Lung (tissue), 12 donors: ENCODE measurements around the gene TAGLN. TPM values are rescaled to one million over a fixed set of nuclear protein-coding genes. Genes with fewer than 3 reads are reported as not detected.

Source experiments
- ATAC-seq: fragments of 200-7000 bp; cut with Tn5 transposase; one replicate; pipeline ENCODE4 v1.9.1; 2020; ENCODE audit warnings: moderate number of reproducible peaks; ENCODE audit not compliant: insufficient read depth, low FRiP score
- DNase-seq, 3 donors: peaks; one replicate each; pipeline ENCODE4 v3.0.0-alpha.2; 2013 to 2017
- H3K27ac ChIP-seq, 2 donors: one replicate each; pipeline ENCODE4 v1.5.1; 2013; ENCODE audit warnings: mild to moderate bottlenecking in 2 of 2, moderate library complexity in 2 of 2, control low read depth in 1 of 2, inconsistent platforms in 1 of 2, low read depth in 1 of 2, low read length in 1 of 2
- H3K27me3 ChIP-seq, 3 donors: one replicate each; pipeline ENCODE4 v1.5.1; 2013; ENCODE audit warnings: low read length in 2 of 3; ENCODE audit not compliant: control insufficient read depth in 3 of 3, insufficient read depth in 3 of 3
- H3K36me3 ChIP-seq, 4 donors: one replicate each; pipeline ENCODE4 v1.5.1; 2013; ENCODE audit warnings: low read length in 4 of 4, mild to moderate bottlenecking in 1 of 4, moderate library complexity in 1 of 4; ENCODE audit not compliant: control insufficient read depth in 4 of 4, insufficient read depth in 4 of 4
- H3K4me1 ChIP-seq, 5 donors: one replicate each; pipeline ENCODE4 v1.5.1; 2013; ENCODE audit warnings: low read length in 5 of 5, mild to moderate bottlenecking in 2 of 5, moderate library complexity in 1 of 5; ENCODE audit not compliant: control insufficient read depth in 5 of 5, insufficient read depth in 5 of 5
- H3K4me3 ChIP-seq: one replicate; pipeline ENCODE4 v1.5.1; 2013; ENCODE audit warnings: mild to moderate bottlenecking, control low read depth, moderate library complexity
- H3K9ac ChIP-seq, 2 donors: one replicate each; pipeline ENCODE4 v1.5.1; 2013; ENCODE audit warnings: low read length in 2 of 2, control low read depth in 1 of 2; ENCODE audit not compliant: insufficient read depth in 1 of 2
- H3K9me3 ChIP-seq, 4 donors: one replicate each; pipeline ENCODE4 v1.5.1; 2013; ENCODE audit warnings: low read length in 3 of 4, mild to moderate bottlenecking in 1 of 4, moderate library complexity in 1 of 4; ENCODE audit not compliant: control insufficient read depth in 4 of 4, insufficient read depth in 3 of 4
- WGBS, 2 donors: extraction: QIAGEN DNeasy Blood & Tissue Kit; methylation state at CpG; one replicate each; pipeline ENCODE4 v1.1.7; 2013; 5-methylcytosine and 5-hydroxymethylcytosine counted together
- polyA plus RNA-seq, 2 donors: library from polyadenylated mRNA; stranded (reverse); fragments of 200-250 nt; gene quantifications; one replicate each; pipeline ENCODE4 v1.2.1, GENCODE V29; 2013
- total RNA-seq, 2 donors: library from RNA; depleted of rRNA in 1 of 2; stranded (reverse); fragments of >200 nt in 1 of 2; gene quantifications; one replicate each; pipeline ENCODE4 v1.2.1, GENCODE V29; 2014 to 2021
- TF ChIP-seq, protein P1 (sequence below): IDR thresholded peaks from 2 replicates; pipeline ENCODE4 v1.5.1; 2012; ENCODE audit warnings: mild to moderate bottlenecking; ENCODE audit errors: control extremely low read depth, extremely low read depth
- donor health status: control.
- donor health status: control.
- donor health status: Bipolar disorder and iron deficiency.
- donor health status: healthy.
- donor health status: DM: yes; HTN: yes; CAD: no.

TAGLN gene
- total and polyA plus RNA-seq, 4 donors: 172 to 683 (median 519) TPM

GRCh38 chr11:117157507-117157906, 41.7 kb upstream of the TAGLN start:
- no peak overlapping the region for H3K27ac ChIP-seq
- TF ChIP-seq, protein P1, sequence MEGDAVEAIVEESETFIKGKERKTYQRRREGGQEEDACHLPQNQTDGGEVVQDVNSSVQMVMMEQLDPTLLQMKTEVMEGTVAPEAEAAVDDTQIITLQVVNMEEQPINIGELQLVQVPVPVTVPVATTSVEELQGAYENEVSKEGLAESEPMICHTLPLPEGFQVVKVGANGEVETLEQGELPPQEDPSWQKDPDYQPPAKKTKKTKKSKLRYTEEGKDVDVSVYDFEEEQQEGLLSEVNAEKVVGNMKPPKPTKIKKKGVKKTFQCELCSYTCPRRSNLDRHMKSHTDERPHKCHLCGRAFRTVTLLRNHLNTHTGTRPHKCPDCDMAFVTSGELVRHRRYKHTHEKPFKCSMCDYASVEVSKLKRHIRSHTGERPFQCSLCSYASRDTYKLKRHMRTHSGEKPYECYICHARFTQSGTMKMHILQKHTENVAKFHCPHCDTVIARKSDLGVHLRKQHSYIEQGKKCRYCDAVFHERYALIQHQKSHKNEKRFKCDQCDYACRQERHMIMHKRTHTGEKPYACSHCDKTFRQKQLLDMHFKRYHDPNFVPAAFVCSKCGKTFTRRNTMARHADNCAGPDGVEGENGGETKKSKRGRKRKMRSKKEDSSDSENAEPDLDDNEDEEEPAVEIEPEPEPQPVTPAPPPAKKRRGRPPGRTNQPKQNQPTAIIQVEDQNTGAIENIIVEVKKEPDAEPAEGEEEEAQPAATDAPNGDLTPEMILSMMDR: no peak
- no peak for DNase-seq
- 97% methylated on average over 2 of the region's 2 CpGs for WGBS, 2 donors
- H3K27me3 ChIP-seq: no peaks in the 10 kb centered on the region
- H3K9ac ChIP-seq: no peak overlapping the region
- no peak overlapping the region for H3K4me3 ChIP-seq
- H3K9me3 ChIP-seq: no peaks in the 10 kb centered on the region
- peaks cover 0 to 25% (median 18%) of the 10 kb centered on the region in 4 donors for H3K36me3 ChIP-seq
- ATAC-seq: no peak
- H3K4me1 ChIP-seq: peaks cover 0 to 7% (median 3%) of the 10 kb centered on the region in 5 donors

DNA sequence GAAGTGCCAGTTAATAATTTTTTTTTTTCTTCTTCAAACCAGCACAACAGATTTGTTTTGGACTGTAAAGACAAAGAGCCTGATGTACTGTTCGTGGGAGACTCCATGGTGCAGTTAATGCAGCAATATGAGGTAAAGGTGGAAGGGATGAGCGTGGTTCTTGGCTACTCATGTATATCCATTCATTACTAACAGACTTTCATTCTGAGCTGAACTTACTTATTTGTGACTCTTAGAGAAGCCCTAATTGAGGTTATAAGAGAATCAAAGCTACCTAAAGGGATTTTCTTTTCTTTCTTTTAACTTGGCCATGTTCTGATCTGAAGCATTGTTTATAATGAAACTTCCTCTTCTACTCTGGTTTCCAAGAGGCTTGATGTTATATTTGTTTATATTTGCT, 39.3 kb upstream of the TAGLN start:
- Histone ChIP-seq H3K4me3 (no peak overlapping the region), H3K27me3 (no peaks in the 10 kb centered on the region), H3K27ac (no peak overlapping the region), H3K4me1 (peaks cover 0 to 7% (median 3%) of the 10 kb centered on the region in 5 donors), H3K36me3 (peaks cover 11 to 37% (median 24%) of the 10 kb centered on the region in 4 donors), H3K9me3 (no peaks in the 10 kb centered on the region), H3K9ac (peak overlapping the region in 1 of 2 donors; percentile 19)
- WGBS, 2 donors: 74 to 79% methylated on average over 2 of the region's 2 CpGs
- TF ChIP-seq, protein P1: no peak
- DNase-seq (no peak), ATAC-seq (no peak)

- Histone ChIP-seq H3K9ac (no peak overlapping the region), H3K27ac (no peak overlapping the region), H3K4me3 (no peak overlapping the region), H3K36me3 (peaks cover 11 to 40% (median 23%) of the 10 kb centered on the region in 4 donors), H3K27me3 (no peaks in the 10 kb centered on the region), H3K9me3 (no peaks in the 10 kb centered on the region), H3K4me1 (peaks cover 0 to 7% (median 3%) of the 10 kb centered on the region in 5 donors)
- WGBS, 2 donors: 52 to 53% methylated on average over 2 of the region's 2 CpGs
- no peak for DNase-seq
- TF ChIP-seq, protein P1: no peak
- peak; percentile 47 for ATAC-seq
Measured at GRCh38 chr11:117160826-117161225, 38.3 kb upstream of the TAGLN start.

DNA sequence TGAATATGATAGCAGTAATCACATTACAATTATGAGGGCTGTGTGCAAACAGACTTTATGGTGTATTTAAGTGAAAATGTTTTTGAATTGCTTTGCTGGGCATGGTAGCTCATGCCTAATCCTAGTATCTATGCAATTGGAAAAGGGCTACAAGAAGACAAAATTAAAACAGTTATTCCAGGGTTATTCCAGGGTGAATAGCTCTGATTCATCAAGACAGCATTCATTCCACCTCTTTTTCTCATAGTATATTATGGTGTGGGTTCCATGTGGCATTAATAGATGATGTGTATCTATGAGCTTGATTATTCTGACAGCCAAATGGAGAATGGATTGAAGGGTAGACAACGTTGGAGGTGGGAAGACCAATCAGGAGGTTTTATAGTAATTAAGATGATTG, 32.7 kb upstream of the TAGLN start:
- H3K4me1 ChIP-seq: peaks cover 0 to 5% (median 0%) of the 10 kb centered on the region in 5 donors
- peaks cover 11 to 45% (median 31%) of the 10 kb centered on the region in 4 donors for H3K36me3 ChIP-seq
- H3K27me3 ChIP-seq: no peaks in the 10 kb centered on the region
- no peaks in the 10 kb centered on the region for H3K9me3 ChIP-seq
- H3K27ac ChIP-seq: no peak overlapping the region
- no peak for DNase-seq
- WGBS, 2 donors: 66 to 83% methylated on average over 1 of the region's 1 CpG
- no peak overlapping the region for H3K9ac ChIP-seq
- TF ChIP-seq, protein P1: no peak
- no peak for ATAC-seq
- H3K4me3 ChIP-seq: no peak overlapping the region
